ENCODE results near the gene RASAL1.
A peak's percentile ranks its signal among the peaks of the same experiment; 100 is the strongest.

RASAL1 gene

DNA sequence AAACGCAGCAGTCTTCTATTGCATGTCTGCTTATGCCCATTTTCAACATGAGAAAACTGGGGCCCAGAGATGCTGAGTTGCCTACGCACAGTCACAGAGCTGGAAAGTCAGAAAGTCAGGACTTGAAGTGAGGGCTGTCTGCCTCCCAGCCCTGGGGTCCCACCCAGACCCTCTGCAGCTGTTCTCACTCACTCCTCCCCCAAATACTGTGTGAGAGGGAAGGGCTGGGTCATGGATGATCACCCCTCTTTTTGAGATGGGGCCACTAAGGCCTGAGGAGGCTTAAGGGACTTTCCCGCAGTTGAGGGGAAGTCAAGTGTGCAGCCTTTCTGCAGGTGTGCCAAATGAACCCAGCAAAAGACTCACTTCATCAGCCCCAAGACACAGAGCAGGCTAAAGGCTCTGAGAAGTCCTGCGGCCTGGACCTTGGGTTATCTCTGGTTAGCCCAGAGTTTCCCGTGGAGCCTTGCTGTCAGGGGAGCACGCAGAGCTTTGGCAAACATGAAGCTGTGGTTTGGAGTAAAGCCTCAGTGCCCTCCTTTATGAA is 60.4 kb downstream of the RASAL1 start:
- no peak for DNase-seq (ENCODE audit: low read depth in 2 of 2)

DNA sequence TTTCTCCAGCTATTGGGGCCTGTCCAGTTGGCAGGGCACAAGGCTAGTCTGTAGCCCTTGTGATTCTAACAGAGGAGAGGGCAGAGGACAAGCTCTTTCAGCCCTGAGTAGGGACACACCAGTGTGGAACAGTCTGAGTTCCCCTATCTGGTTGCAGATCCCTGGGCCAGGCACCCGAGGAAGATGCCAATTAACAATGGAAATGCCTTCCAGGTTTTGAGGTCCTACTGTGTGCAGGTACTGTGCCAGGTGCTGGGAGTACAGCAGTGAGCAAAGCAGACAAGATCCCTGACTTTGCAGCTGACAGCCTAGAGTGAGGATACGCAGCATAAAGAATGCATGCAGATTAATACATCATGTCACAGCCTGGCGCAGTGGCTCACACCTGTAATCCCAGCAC is 62.0 kb downstream of the RASAL1 start:
- DNase-seq (ENCODE audit: low read depth in 2 of 2), result no peak

DNA sequence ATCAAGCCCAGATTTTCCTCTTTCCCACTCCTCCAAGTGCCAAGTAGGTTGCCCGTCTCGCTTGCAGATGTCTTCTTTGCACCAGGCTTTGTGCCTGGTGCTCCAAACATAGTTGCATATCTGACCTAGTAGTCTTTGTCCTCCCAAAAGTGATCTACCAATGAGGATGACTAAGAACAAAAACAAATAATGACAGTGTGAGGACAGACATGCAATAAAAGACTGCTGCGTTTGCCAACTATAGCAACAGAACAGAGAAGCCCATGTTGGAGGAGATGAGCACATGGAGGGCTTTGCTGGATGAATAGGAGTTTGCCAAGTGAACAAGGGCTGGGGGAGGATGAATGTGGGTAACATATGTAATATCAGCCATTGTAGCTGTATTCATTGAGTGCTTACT is 63.4 kb downstream of the RASAL1 start:
- DNase-seq (ENCODE audit: low read depth in 2 of 2), result no peak

DNA sequence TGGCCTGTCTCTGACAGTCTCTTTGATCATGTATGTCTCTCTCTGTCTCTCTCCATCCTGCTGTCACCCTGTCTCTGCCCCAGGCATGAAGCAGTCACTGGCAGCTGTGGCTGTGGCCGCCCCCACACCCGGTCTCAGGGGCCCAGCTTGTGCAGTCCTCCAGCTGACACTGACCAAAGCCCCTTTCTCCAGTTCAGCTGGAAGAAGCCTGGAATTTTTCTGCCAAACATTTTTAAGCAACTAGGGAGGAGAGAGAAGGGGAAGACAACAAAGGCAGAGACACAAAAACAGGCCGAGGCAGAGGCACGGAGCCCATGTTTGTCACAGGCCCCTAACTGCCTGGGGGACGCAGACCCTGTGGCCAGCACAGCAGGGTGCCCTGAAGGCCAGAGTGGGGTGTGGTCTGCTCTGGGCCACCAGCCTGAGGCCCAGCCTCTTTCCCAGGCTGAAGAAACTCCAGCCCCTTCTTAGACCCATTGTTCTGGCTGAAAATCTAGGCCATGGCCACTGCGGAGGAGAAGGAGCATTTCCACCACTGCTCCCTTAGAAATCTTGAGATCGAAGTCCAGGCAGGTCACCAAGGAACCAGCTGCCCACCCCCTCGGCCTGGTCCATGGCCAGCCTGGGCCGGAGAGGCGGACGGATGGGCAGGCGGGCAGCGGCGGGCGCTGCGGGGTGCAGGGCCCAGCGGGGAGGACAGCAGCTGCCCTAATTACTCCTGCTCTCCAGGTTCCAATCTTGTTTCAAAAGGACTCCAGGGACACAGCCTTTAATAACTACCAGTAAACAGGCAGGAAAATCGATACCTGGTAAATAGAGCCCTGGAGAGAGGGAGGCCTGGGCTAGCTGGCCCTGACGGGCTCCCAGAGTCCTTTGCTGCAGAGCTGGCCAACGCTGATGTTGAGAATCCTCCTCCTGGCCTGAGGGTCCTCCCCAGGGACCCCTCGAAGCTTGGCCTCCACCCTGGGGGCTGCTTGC is 64.1 kb downstream of the RASAL1 start:
- no peak for DNase-seq (ENCODE audit: low read depth in 2 of 2)

DNA sequence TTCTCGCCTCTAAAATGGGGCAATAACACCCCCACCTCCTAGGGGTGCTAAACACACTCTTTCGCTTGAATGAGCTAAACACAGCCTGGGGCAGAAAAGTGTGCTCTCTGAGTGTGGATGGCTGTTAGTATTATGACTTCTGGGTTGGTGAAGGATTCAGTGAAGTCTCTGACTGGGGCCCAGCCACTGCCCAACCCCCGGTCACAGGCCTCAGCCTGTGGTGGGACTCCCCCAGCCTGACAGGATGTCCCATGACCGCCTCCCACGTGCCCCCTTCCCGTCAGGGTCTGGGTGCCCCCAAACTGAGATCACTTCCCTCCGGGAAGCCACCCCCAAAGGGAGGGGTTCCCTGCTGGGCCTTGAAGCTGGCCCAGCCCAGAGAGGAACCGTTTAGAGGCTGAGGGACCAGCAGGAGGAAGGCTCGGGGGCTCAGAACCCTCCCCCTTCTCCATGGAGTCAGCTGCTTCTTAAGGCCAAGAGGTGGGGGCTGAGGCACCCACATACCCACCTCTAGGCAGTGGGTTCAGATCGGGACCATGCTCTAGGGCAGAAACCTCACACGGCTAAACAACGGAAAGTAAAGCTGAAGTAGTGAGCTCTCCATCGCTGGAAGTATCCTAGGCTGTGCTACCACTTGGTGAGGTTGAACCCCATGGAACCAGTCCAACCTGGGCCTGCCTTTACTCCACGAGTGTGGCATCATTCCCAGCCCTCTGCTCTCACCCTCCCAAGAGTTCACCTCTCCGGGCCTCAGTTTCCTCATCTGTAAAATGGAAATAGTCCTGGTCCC is 65.2 kb downstream of the RASAL1 start:
- DNase-seq (ENCODE audit: low read depth in 2 of 2), result peak; percentile 47 to 68

DNA sequence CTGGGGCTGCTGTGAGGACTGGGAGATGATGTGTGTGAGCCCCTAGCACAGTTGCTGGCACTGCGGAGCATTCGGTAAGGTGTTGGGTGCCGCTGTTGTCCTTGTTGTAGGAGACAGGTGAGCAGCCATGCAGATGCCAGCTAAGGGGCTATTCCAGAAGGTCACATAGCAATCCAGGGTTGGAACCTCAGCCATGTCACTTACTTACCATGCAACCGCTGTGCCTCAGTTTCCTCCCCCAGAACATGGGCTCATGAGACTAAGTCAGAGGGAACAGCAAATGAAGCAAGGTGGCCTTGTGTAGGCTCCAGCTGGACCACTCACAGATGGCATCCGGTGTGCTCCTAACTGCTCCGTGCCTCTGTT is 65.8 kb downstream of the RASAL1 start:
- DNase-seq (ENCODE audit: low read depth in 2 of 2), result no peak

DNA sequence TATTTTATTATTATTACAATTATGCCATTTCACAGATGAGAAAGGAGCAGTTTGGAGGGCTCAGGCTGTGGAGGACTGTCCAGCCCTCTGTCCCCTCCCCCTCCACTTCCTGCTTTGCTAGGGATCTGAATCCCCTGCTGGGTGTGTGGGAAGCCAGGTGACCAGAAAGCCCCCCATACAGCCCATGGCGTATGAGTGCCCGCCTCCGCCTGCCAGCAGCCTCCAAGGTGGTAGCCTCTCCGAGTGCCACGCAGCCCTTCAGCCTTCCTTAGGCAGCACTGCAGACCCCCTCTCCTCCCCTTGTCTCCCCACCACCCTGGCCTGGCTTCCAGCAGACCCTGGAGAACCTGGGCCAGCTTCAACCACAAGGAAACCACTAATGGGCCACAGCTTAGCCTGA is 66.4 kb downstream of the RASAL1 start:
- no peak for DNase-seq (ENCODE audit: low read depth in 2 of 2)

DNA sequence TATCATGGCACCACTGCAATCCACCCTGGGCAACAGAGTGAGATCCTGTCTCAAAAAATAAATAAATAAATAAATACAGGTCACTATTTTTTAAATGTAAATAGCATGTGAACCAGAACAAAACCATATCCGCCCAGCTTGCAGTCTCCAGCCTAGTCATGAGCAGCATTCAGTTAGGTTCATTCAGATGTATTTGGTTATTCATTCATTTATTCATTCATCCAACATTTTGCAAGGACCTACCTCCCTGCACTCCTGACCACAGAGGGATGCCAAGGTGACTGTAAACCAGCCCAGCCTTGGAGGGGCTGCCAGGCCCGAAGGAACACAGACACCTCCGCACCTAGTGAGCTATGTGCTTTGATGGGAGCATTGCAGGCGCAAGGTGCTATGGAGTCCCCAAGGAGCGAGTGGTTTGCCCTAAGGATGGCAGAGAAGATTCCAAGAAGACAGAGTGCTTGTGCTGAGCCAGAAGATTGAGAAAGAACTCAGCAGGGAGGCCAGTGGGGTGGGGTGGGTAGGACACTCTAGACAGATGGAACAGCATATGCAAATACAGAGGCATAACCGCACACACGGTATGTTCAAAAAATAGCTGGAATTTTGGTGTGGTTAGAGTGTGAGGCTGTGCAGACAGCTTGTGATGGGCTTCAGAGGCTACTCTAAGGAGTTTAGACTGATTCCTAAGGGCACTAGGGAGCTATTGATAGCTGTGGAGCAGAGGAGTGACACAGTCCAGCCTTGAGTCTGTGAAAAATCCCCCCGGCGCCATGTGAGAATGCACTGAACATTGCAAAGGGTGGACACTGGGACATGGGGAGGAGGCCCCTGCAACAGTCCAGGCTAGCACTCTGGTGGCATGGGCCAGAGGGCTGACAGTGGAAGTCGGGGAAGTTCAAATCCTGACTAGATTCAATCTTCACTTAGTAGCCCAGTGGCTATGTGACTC is 67.3 kb downstream of the RASAL1 start:
- DNase-seq (ENCODE audit: low read depth in 2 of 2), result no peak

DNA sequence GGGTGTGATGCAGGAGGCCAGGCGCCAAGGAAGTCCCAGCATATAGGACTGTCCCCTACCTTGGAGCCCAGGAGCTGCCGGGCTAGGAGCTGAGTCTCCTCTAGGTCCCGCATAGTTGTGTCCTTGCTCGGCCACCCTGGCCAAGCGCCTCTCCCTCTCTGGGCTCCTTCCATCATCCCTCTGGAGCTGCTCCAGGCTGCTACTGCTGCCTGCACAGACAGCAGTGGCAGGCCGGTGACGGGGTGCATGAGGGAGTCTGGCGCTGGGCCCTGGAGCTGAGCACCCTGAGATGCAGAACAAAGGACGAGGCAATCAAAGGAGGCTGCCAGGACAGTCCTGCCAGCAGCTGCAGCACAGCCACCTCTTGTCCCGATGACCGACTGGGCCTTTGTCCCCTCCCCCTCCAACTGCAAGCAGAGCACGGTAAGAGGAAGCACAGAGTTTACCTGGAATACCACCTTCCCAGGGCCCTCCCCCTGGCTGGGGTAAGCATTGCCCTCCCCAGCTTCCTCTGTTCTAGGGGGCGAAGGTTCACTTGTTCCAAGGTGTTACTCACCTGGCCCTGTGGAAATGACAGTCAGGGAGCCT is 68.7 kb downstream of the RASAL1 start:
- DNase-seq (ENCODE audit: low read depth in 2 of 2), result no peak

DNA sequence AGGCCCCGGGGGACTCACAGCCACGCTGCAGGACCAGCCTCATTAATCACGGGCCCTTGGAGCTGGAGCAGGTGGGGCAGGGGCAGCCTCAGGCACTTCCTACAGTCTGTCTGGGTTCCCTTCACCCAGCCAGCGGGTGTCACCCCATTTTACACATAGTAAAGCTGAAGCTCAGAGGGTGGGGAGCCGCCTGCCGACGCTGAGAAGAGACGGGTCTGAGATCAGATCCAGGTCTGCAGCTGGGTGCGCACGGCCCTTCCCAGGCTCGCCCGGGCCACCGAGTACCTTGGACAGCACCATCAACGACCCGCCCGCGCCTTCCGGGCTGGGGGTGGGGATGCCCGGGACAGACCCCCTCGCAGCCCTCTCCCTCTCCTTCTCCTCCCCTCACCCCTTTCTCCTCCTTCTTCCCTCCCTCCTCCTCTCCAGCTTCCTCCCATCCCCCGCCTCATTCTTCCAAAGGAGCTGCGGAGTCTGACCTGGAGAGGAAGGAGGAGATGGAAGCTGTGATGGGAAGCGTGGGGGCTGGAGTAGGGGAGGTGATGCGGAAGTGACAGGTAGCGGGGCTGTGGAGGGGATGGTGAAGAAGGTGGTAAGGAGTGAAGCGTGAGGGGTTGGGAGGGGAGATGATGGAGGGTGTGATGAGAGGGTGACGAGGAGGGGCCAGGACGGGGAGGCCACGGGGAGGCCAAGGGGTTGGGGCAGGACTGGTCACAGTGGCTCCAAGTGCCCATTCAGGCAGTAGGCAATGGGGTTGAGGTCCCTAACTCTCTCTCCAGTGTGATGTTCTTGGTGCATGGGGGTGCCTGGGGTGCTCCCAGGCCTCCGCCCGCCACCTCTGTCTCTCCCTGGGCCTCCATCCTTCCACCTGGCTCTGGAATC is 70.2 kb downstream of the RASAL1 start:
- DNase-seq (ENCODE audit: low read depth in 2 of 2), result no peak

DNA sequence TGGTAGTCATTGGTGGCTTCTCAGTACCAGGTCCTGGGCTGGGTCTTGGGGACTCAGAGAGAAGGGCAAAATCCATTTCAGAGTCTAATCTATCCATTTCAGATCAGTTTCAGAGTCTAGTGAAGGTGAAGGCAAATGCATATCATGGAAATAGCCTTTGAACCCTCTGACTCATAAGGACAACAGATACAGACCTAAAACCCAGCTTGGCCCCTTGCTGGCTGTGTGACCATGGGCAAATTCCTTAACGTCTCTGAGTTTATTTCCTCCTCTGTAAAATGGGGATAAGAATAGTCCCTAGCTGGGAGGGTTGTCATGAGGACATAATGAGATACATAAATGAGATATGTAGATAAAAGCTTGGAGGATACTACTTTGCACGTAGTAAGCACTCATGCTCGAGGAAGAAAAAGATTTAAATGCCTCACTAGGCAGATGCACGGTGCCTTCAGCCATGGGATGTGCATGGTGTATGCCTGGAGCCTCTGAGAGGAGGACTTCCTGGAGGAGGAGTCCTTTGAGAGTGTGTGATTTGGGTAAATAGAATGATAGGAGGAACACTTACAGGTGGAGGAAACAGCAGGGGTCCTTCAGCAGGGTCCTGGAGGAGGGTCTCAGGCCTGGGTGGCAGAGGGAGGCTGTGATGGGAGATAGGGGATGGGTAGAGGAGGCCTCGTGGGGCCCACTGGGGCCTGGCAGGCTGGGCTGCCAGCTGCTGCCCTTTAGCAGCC is 71.0 kb downstream of the RASAL1 start:
- no peak for DNase-seq (ENCODE audit: low read depth in 2 of 2)

DNA sequence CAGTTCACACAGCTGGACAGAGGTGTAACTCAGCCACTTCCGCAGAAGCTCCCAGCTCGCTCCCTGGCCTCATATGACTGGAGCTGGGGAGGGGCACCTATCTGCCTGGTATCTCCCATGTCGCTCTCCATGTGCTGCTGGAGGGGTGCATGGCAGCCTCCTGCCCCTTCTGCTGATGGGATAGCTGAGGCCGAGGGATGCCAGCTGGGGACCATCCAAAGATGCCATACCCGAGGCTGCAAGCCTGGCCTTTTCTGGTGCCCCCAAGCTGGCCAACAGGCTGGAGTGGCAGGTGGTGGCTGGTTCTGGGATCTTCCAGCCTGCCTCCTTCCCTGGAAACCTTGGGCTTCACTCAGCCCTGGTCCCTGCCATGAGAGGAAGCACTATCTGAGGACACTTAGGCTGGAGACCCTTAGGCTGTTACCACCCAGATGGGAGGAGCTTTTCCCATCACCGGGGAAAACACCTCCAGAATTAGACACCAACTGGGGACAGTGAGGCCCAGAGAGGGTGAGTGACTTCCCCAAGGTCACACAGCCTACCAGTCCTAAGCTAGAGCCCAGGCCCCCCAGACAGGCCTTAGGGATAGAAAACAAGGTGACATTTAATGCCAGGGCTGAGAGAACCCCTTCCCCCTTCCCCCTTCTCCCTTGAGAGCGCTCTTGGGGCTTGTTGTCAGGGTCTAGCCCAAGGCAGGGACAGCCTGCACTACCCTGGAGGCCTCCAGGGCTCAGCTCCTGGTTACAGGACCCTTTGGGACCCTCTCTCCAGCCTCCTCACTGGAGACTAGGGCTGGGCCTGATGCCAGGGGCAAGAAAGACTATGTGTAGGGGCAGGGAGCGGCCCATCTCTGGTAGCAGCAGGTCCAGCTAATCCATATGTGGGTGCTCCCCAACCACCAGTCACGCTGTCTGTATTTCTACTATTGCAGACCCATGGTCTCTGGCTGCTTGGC is 71.9 kb downstream of the RASAL1 start:
- DNase-seq (ENCODE audit: low read depth in 2 of 2), result no peak

DNA sequence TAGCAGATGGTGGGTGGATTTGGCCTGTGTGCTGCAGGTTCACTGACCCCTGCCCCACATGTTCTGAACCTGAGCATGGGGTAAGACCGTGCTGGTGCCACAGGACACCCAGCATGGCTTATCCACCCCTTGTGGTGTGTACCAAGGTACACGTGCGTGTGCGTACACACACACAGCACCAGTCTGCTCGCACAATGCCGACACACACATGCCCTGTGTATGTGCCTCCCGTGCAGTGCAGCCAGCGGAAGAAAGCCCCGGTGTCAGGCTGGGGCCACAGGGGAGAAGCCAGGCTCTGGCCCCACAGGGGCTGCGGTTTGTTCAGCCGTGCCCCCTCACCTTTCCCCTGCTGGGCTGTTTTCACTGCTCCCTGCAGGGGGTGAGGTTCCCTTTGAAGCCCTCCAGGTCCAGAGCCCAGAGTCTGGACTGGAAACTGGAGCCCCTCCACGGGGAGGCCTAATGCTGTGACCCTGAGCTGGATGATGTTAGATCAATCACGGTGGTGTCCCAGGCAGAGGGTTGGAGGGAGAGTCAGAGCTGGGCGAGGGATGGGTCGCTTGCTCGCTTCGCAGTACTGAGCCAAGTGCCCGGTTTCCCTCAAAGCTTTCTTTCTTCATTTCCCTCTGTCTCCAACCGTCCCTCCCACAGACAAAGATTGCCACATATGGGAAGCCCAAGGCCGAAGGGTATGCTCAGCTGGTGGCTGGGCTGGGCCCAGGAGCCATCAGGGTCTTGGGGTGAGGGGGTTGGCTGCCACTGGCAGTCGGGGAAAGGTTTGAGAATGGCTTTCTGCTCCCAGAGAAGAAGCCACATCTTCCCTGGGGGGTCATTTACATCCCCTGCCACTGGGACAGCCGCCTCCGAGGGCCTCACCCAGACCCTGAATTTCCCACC is 72.8 kb downstream of the RASAL1 start:
- no peak for DNase-seq (ENCODE audit: low read depth in 2 of 2)

DNA sequence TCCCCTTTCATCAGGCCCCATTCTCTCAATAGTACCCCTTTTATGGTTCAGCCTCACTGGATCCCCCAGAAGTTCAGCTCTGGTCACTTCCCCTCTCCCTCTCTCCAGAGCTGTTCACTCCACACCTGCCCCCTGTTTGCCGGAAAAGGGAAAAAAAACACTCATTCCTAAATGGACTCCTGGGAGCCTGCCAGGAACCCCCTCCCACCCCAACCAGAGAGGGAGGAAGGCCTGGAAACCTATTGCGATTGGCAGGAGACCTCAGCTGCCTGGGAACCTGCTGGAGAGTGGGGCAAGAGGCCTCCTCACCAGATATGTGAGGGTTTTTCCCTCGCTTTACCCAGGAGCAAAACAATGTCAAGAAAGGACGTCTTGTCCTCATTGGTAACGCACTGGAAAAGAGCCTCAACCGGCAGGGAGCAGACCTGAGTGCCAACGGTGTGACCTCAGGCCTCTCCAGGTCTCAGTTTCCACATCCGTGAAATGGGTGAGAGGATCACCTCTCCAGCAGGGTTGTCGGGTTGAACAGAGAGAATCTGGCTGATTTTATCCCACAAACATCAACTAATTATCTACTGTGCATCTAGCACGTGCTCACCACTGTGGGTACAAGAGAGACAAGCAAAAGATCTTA is 74.4 kb downstream of the RASAL1 start:
- no peak for DNase-seq (ENCODE audit: low read depth in 2 of 2)

DNA sequence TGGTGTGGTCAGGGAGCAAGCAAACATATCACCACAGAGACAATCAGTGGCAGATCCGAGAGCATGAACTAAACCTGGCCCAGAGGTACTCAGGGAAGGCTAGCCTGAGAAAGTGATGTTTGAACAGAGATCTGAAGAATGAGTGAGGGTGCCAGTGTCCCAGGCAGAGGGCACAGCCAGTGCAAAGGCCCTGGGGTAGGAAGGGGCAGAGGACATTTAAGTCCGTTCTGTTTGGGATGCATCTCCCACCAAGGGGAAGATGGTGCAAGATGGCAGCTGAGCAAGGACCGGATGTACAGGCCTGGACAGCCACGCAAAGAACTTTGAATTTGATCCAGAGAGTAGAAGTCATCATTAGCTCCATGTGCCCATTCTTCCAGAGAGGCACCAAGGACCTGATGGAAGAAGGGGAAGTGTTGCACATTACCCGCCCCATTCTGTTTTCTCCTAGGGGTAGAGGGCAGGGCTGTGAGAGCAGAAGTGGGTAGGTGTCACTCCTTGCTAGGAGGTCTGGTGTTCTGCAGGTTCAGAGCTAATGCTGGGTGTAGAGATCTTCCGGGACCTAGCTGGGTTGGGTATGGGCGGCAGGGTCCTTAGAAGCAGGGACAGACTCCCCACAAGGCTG is 75.1 kb downstream of the RASAL1 start:
- DNase-seq (ENCODE audit: low read depth in 2 of 2), result no peak

DNA sequence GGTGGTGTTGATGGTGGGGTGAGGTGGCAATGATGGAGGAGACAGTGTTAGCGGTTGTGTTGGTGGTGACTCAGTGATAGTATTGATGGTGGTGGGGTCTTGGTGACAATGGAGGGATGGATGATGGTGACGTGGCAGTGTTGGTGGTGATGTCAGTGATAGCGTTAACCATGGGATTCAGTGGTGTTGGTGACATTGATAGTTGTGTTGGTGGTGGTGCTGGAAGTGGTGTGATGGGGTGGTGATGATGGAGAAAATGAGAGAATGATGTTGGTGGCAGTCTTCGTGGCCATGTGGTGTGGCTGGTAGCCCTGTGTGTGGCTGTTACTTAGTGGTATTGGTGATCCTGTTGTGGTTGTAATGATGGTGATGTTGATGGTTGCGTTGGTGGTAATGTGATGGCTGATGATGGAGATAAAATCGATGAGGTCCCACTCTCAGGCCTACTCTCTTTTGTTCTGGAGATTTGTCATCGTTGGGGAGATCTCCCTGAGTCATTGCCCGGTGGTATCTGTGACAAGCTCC is 76.4 kb downstream of the RASAL1 start:
- no peak for DNase-seq (ENCODE audit: low read depth in 2 of 2)

All from stimulated activated CD8-positive, alpha-beta memory T cell treated with anti-CD3 and anti-CD28 coated beads, Interleukin-2, amount 100 ng/mL, for 48 hours (primary cell).